Kidney (tissue), 14 donors: Measurements from ENCODE around the gene GUCA2B. TPM values are rescaled to one million over a fixed set of nuclear protein-coding genes. Genes with fewer than 3 reads are reported as not detected.

Experiments
- DNase-seq, 5 donors: peaks; one replicate each; pipeline ENCODE4 v3.0.0-alpha.2; 2013 to 2020
- FAIRE-seq: peaks from 2 replicates; lab custom pipeline; 2012; peaks lifted over from hg19 to GRCh38; lab: Jason Lieb, UNC
- H3K27ac ChIP-seq, 2 donors: one replicate each; pipeline ENCODE4 v1.7.0; 2013; ENCODE audit warnings: low read depth in 2 of 2, low read length in 2 of 2, inconsistent platforms in 1 of 2
- H3K27me3 ChIP-seq: one replicate; pipeline ENCODE4 v1.7.1; 2013; ENCODE audit warnings: low read length, inconsistent platforms; ENCODE audit not compliant: control insufficient read depth, insufficient read depth
- H3K36me3 ChIP-seq, 3 donors: one replicate each; pipeline versions ENCODE4 v1.7.0 to v1.7.1; 2013; ENCODE audit warnings: low read length in 3 of 3, control low read depth in 1 of 3, inconsistent platforms in 1 of 3; ENCODE audit not compliant: insufficient read depth in 3 of 3, control insufficient read depth in 2 of 3
- H3K4me1 ChIP-seq, 3 donors: one replicate each; pipeline versions ENCODE4 v1.7.0 to v1.7.1; 2013; ENCODE audit warnings: low read length in 3 of 3, inconsistent platforms in 1 of 3, low read depth in 1 of 3; ENCODE audit not compliant: control insufficient read depth in 2 of 3, insufficient read depth in 2 of 3
- H3K4me3 ChIP-seq, 3 donors: one replicate each; pipeline versions ENCODE4 v1.7.0 to v1.8.1; 2013; ENCODE audit warnings: low read length in 3 of 3, control low read depth in 1 of 3, inconsistent platforms in 1 of 3
- H3K9ac ChIP-seq, 3 donors: one replicate each; pipeline versions ENCODE4 v1.7.0 to v1.7.1; 2013; ENCODE audit warnings: low read length in 3 of 3, control low read depth in 1 of 3, inconsistent platforms in 1 of 3
- H3K9me3 ChIP-seq, 3 donors: one replicate each; pipeline versions ENCODE4 v1.7.0 to v1.7.1; 2013; ENCODE audit warnings: low read length in 3 of 3, control low read depth in 1 of 3, inconsistent platforms in 1 of 3; ENCODE audit not compliant: control insufficient read depth in 2 of 3, insufficient read depth in 1 of 3
- CTCF ChIP-seq: IDR thresholded peaks from 3 replicates; pipeline ENCODE4 v1.5.1; 2012; ENCODE audit warnings: mild to moderate bottlenecking, moderate library complexity, borderline replicate concordance; ENCODE audit not compliant: insufficient read depth; ENCODE audit errors: extremely low read depth
- intact Hi-C: fragments of 100-400 bp; cut with DNase I; formaldehyde crosslinking; loops from one replicate; pipeline ENCODE4 v1.11.1; 2022
- polyA plus RNA-seq: library from polyadenylated mRNA; stranded (reverse); fragments of 350-450 nt; fragmentation: Illumina TruSeq; extraction: RNeasy Lipid Tissue Mini Kit (QIAGEN cat#74804); gene quantifications from one replicate; pipeline ENCODE4 v1.2.3, GENCODE V29; 2014; ENCODE audit warnings: low read depth, low replicate concordance; ENCODE audit not compliant: insufficient read depth
- total RNA-seq: library from RNA; stranded (reverse); fragmentation: NEBNext Ultra II Directional; extraction: Animal tissue kit (Norgen Biotek cat#: 25700); gene quantifications from one replicate; pipeline ENCODE4 v1.2.1, GENCODE V29; 2021
- donor health status: control.
- donor health status: control.
- donor health status: control.
- donor health status: control.
- donor health status: control.
- donor health status: DM: yes; HTN: yes; CAD: no.
- donor health status: Normal renal cell carcinoma (clear cell type).

GUCA2B gene
- total and polyA plus RNA-seq, 2 donors from 2014 or later: not detected

DNA sequence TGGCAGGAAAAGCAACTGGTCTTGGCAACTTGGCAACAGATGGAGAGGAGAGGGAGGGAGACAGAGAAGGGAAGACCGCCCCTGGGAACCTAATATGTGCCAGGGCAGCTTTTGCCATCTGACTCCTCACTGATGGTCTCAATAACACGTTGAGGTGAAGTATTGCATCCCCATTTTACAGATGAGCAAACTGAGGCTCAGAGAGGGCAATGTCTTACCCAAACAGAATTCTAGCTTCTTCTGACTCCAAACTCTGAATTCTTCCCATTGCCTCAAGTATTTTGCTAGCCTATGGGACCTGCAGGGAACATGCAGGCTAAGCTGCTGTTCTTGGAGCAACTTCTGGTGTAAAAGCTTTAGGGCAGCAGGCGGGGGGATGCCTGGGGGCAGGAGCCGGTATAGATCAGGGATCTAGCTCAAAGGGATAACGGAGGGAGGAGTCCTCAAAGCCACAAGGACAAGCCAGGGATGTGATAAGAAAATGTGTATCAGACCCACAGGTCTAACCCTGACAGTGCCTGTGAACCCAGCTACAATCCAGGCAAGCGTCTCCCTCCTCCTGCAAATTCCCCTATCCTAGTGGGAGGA lies 18.6 kb downstream of the GUCA2B start:
- H3K36me3 ChIP-seq: no peaks in the 10 kb centered on the region
- intact Hi-C loops: no loop called here
- no peak for DNase-seq
- no peaks in the 10 kb centered on the region for H3K9me3 ChIP-seq
- no peak overlapping the region for H3K9ac ChIP-seq
- TF ChIP-seq CTCF: no peak
- no peak overlapping the region for H3K27ac ChIP-seq
- H3K4me3 ChIP-seq: no peak overlapping the region
- peaks cover 0 to 8% (median 3%) of the 10 kb centered on the region in 3 donors for H3K4me1 ChIP-seq
- H3K27me3 ChIP-seq: no peaks in the 10 kb centered on the region
- FAIRE-seq: no peak

GRCh38 chr1:42172381-42173133 lies 19.3 kb downstream of the GUCA2B start:
- FAIRE-seq (no peak), DNase-seq (peak; percentile 53 to 78 (median 62))
- peak overlapping the region in 1 of 2 donors; percentile 12 for H3K27ac ChIP-seq
- no peaks in the 10 kb centered on the region for H3K9me3 ChIP-seq
- intact Hi-C loops: no loop called here
- no peaks in the 10 kb centered on the region for H3K27me3 ChIP-seq
- H3K9ac ChIP-seq: no peak overlapping the region
- no peaks in the 10 kb centered on the region for H3K36me3 ChIP-seq
- no peak overlapping the region for H3K4me3 ChIP-seq
- H3K4me1 ChIP-seq: peaks cover 0 to 8% (median 3%) of the 10 kb centered on the region in 3 donors
- no peak for TF ChIP-seq CTCF

- no peaks in the 10 kb centered on the region for H3K36me3 ChIP-seq
- no peaks in the 10 kb centered on the region for H3K9me3 ChIP-seq
- no peak overlapping the region for H3K4me3 ChIP-seq
- FAIRE-seq: no peak
- DNase-seq: peak; percentile 66 to 83 (median 72)
- intact Hi-C loops: no loop called here
- peaks cover 0 to 8% (median 3%) of the 10 kb centered on the region in 3 donors for H3K4me1 ChIP-seq
- no peaks in the 10 kb centered on the region for H3K27me3 ChIP-seq
- no peak overlapping the region for H3K9ac ChIP-seq
- peak overlapping the region in 1 of 2 donors; percentile 12 for H3K27ac ChIP-seq
- TF ChIP-seq CTCF: peak; percentile 93
These were observed 20.1 kb downstream of the GUCA2B start for GRCh38 chr1:42173155-42173933.
